Suppressor macrophage treated with lipopolysaccharide for 4 hours (primary cell): Measurements from ENCODE around the gene DEPDC1B.
"Not testable (repeated sequence)": the region's sequence is repeated elsewhere in the genome, so short reads cannot be mapped to it uniquely, and the experiment has no call there.

Experiments
- DNase-seq: peaks from one replicate; pipeline ENCODE4 v3.0.0-alpha.2; 2020

The DEPDC1B gene

GRCh38 chr5:60699609-60700415, at the start of gene DEPDC1B:
Gene DEPDC1B (minus strand): TSS chr5:60700166. CDS start chr5:60700093, 73 bp downstream.
- peak; percentile 87 for DNase-seq

GRCh38 chr5:60744682-60745081, 44.7 kb upstream of the DEPDC1B start:
- no peak for DNase-seq

GRCh38 chr5:60743511-60744314, 43.7 kb upstream of the DEPDC1B start:
- no peak for DNase-seq

GRCh38 chr5:60740322-60740721, 40.4 kb upstream of the DEPDC1B start:
- no peak for DNase-seq

- DNase-seq, result no peak
Measured at GRCh38 chr5:60738933-60739332, 39.0 kb upstream of the DEPDC1B start.

- no peak for DNase-seq
Measured at GRCh38 chr5:60738461-60738860, 38.5 kb upstream of the DEPDC1B start.

GRCh38 chr5:60730858-60731257, 30.9 kb upstream of the DEPDC1B start:
- not testable (repeated sequence) for DNase-seq

- peak; percentile 4 for DNase-seq
Measured at GRCh38 chr5:60727033-60727679, 27.2 kb upstream of the DEPDC1B start.

GRCh38 chr5:60724126-60724525, 24.2 kb upstream of the DEPDC1B start:
- no peak for DNase-seq

GRCh38 chr5:60722416-60722815, 22.4 kb upstream of the DEPDC1B start:
- no peak for DNase-seq

- peak; percentile 3 for DNase-seq
Measured at GRCh38 chr5:60719329-60719728, 19.4 kb upstream of the DEPDC1B start.

- DNase-seq, result no peak
Measured at GRCh38 chr5:60718166-60718892, 18.4 kb upstream of the DEPDC1B start.

- not testable (repeated sequence) for DNase-seq
Measured at GRCh38 chr5:60715201-60715928, 15.4 kb upstream of the DEPDC1B start.

GRCh38 chr5:60712950-60713349, 13.0 kb upstream of the DEPDC1B start:
- DNase-seq, result no peak

GRCh38 chr5:60711892-60712291, 11.9 kb upstream of the DEPDC1B start:
- DNase-seq, result not testable (repeated sequence)

GRCh38 chr5:60710362-60710761, 10.4 kb upstream of the DEPDC1B start:
- no peak for DNase-seq

- no peak for DNase-seq
Measured at GRCh38 chr5:60705144-60705543, 5.2 kb upstream of the DEPDC1B start.

GRCh38 chr5:60703944-60704343, 4.0 kb upstream of the DEPDC1B start:
- DNase-seq, result no peak

- no peak for DNase-seq
Measured at GRCh38 chr5:60701321-60701968, 1.5 kb upstream of the DEPDC1B start.

GRCh38 chr5:60700416-60700757, 421 bp upstream of the DEPDC1B start:
- peak; percentile 12 for DNase-seq

GRCh38 chr5:60699288-60699608, 718 bp downstream of the DEPDC1B start:
- DNase-seq, result no peak

- no peak for DNase-seq
Measured at GRCh38 chr5:60698336-60698735, 1.6 kb downstream of the DEPDC1B start.
